GM21717 (cell line): Measurements from ENCODE around the gene TRIM75.
"Not testable (repeated sequence)": the region's sequence is repeated elsewhere in the genome, so short reads cannot be mapped to it uniquely, and the experiment has no call there.

Experiments used
- ATAC-seq: cut with Tn5 transposase; IDR thresholded peaks from one replicate; pipeline ENCODE4 v1.9.1; 2021; ENCODE audit warnings: mild to moderate bottlenecking, moderate library complexity; ENCODE audit not compliant: unreplicated experiment

TRIM75 gene

GRCh38 chr4:165053645-165054044 lies at the start of gene TRIM75:
TRIM75 (plus strand) TSS chr4:165053866; CDS start chr4:165059148, 5,282 bp downstream.
- no peak for ATAC-seq

DNA sequence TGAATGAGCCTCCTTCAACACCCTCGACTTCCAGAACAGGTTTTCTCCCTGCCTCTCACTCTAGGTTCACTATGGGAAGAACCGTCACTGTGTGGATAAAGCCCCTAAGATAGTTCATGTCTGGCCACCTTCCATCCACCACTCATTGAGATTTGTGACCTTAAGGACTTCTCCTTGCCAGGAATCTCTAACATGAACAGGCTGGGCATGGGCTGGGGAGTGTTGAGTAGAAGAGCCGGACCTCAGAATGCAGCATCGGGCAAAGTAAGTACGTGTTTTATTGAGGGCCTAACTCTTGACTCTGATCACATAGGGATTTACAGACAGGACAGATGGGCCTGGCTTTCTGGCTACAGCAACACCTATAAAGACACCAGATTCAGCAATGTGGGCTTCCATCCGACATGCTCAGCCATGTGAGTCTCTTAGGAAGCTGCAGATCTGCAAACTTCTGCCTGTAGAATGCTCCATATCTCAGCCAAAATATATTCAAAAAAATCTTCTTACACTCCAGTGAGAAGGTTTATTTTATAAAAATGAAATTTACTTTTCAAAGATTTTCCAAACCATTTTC lies 48.2 kb upstream of the TRIM75 start:
- ATAC-seq, result no peak

DNA sequence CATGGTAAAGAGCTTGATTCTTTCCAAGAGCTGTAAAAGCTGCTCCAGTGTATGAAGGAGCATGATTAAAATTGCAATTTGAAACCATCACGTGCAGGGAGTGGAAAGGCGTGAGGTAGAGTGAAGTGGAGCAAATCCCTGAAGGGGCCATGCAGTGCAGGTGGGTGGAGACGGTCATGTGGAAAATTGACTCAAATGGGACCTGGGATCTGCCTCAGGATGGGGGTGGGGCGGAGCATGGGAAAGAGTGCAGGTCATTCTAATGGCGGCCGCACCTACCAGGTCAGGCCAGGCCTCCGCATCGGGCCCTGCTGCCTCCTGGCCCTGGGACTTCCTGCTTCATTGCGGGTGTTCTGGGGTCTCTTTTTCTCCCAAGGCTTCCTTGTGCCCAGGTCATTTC lies 47.2 kb upstream of the TRIM75 start:
- ATAC-seq, result no peak

- ATAC-seq, result no peak
Measured at GRCh38 chr4:165006886-165007285, 46.8 kb upstream of the TRIM75 start.

- peak; percentile 88 for ATAC-seq
Measured at GRCh38 chr4:165009493-165010227, 44.0 kb upstream of the TRIM75 start.

DNA sequence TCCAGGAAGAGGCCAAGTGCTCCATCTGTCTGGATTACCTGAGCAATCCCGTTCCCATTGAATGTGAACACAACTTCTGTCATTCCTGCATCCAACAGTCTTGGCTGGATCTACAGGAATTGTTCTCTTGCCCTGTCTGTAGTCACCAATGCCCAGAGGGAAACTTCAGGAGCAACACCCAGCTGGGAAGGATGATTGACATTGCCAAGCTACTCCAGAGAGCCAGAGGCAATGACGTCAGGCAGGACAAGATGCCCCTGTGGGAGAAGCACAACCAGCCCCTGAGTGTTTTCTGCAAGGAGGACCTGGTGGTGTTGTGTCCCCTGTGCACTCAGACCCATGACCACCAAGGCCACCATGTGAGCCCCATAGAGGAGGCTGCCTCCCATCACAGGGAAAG lies 43.2 kb upstream of the TRIM75 start:
- ATAC-seq, result no peak

GRCh38 chr4:165010991-165011390 lies 42.7 kb upstream of the TRIM75 start:
- no peak for ATAC-seq

GRCh38 chr4:165011403-165011802 lies 42.3 kb upstream of the TRIM75 start:
- no peak for ATAC-seq

- ATAC-seq, result no peak
Measured at GRCh38 chr4:165013691-165014090, 40.0 kb upstream of the TRIM75 start.

- no peak for ATAC-seq
Measured at GRCh38 chr4:165016971-165017370, 36.7 kb upstream of the TRIM75 start.

GRCh38 chr4:165019995-165020394 lies 33.7 kb upstream of the TRIM75 start:
- ATAC-seq, result not testable (repeated sequence)

DNA sequence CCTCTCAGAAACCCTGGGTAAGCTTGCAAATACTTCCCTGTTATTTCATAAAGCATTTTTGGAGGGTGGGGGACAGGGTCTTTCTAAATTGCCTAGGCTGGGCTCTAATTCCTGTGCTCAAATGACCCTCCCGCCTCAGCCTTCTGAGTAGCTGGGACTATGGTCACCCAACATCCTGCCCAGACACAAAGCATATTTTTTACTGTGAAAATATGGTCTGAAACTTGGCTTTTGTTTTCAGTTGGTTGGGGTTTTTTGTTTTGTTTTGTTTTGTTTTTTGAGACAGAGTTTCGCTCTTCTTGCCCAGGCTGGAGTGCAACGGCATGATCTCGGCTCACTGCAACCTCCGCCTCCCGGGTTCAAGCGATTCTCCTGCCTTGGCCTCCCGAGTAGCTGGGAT lies 27.9 kb upstream of the TRIM75 start:
- not testable (repeated sequence) for ATAC-seq

GRCh38 chr4:165027762-165028402 lies 25.8 kb upstream of the TRIM75 start:
- no peak for ATAC-seq

DNA sequence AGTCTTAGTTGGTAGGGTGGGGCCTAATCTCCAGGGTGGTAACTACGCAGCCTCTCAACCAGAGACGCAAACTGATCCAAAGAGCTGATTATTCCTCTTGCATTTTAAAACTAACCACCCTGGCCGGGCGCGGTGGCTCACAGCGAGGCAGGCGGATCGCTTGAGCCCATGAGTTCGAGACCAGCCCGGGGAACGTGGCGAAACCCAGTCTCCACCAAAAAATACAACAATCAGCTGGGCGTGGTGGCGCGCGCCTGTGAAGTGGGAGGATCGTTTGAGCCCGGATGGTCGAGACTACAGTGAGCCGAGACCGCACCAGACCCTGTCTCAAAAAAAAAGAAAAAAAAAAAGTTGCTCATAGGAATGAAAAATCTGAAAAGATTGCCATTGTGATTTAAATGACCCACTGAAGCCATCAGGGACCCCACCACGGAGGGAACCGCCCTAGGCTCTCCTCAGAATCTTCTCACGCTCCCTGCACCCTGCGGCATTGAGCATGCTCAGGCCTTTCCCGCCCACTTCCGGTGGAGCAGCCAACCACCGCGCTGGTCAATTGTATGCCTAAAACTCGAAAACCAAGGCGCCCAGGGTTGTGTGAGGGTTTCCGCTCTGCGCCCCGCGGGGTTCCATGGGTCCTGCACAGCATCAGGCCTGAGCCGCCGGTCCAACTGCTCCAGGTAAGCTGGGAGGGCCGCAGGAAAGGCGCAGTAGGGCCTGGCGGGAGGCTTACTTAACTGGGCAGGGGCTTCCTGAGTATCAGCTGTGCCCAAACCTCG lies 22.0 kb upstream of the TRIM75 start, which contains the start of gene TRIM60:
Gene TRIM60, plus strand, starts transcription at position 564 of the 776 bp plus-strand sequence. CDS start 8,074 bp downstream, outside the sequence.
- ATAC-seq, result no peak

GRCh38 chr4:165048170-165048569 lies 5.5 kb upstream of the TRIM75 start:
- ATAC-seq, result no peak

DNA sequence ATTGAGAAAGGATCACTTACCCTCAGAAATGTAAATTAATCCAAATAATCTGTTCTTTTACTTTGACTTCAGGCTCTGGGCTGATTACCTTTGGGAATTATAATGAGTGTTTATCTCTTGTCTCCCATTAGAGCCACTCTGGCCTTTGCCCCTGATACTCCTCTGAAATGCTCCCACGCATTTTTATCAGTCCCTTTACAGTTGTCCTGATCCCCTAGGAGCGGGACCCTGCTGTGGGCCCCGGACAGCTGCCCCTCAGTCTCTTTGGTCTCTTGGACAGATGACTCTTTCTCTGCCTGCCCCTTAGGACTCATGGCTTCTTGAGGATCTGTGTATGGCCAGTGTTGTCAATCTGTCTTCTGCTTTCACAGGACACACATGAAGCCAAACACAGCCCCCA lies 1.0 kb upstream of the TRIM75 start:
- no peak for ATAC-seq

DNA sequence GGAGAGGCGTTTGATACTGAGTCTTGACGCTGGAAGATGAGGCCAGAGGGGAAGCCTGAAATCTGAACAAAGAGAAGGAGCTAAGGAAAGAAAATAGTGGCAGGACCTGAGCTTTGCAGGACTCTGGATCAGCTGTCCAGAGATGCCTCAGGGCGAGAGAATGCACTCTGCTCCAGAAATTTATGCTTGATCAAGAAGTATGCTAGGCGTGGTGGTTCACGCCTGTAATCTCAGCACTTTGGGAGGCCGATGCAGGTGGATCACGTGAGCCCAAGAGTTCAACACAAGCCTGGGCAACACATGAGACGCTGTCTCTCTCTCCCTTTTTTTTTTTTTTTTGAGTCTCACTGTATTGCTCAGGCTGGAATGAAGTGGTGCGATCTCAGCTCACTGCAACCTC lies 1.9 kb downstream of the TRIM75 start:
- no peak for ATAC-seq

GRCh38 chr4:165058666-165059065 lies 5.0 kb downstream of the TRIM75 start:
- no peak for ATAC-seq

GRCh38 chr4:165059386-165059785 lies 5.7 kb downstream of the TRIM75 start:
- no peak for ATAC-seq

GRCh38 chr4:165060938-165061337 lies 7.3 kb downstream of the TRIM75 start:
- ATAC-seq, result no peak

- peak; percentile 72 for ATAC-seq
Measured at GRCh38 chr4:165070560-165070959, 16.9 kb downstream of the TRIM75 start.
